Panc1 (cell line): ENCODE measurements around the gene GSDMA. TPM values are rescaled to one million over a fixed set of nuclear protein-coding genes. Genes with fewer than 3 reads are reported as not detected.

Experiments
- ATAC-seq: fragments of 200-7000 bp; cut with Tn5 transposase; 2 replicates; pipeline ENCODE4 v1.9.1; 2020; ENCODE audit warnings: mild to moderate bottlenecking, moderate library complexity
- BruUV-seq: library from RNA; stranded (reverse); fragments of 400-500 nt; replicated peaks from 2 replicates; lab custom pipeline; 2021; lab: Mats Ljungman, UMichigan
- CTCF ChIA-PET: fragments of 300-600 bp; sonication (Branson Sonifier 250); formaldehyde crosslinking; loops from one replicate; lab custom pipeline; 2022; ENCODE audit warnings: antibody characterized with exemption; lab: Charles Lee
- POLR2A ChIA-PET: fragments of 300-600 bp; sonication (Branson Sonifier 250); formaldehyde crosslinking; loops from one replicate; lab custom pipeline; 2022; ENCODE audit warnings: antibody characterized with exemption; lab: Charles Lee
- DNase-seq: peaks from one replicate; pipeline ENCODE4 v3.0.0-alpha.2; 2010; ENCODE audit warnings: low read depth, low spot score
- H3K27ac ChIP-seq: 2 replicates; pipeline ENCODE4 v1.5.1; 2011; ENCODE audit warnings: mild to moderate bottlenecking, low read length, inconsistent platforms
- H3K27me3 ChIP-seq: fragments of 200-500 bp; sonication (Bioruptor generic); 2 replicates; pipeline ENCODE4 v1.6.0; 2014; ENCODE audit warnings: low read length, inconsistent platforms; ENCODE audit not compliant: control insufficient read depth, insufficient read depth
- H3K36me3 ChIP-seq: fragments of 200-500 bp; sonication (Bioruptor generic); 2 replicates; pipeline ENCODE4 v1.5.1; 2014; ENCODE audit warnings: inconsistent platforms, mild to moderate bottlenecking, low read length, moderate library complexity; ENCODE audit not compliant: control insufficient read depth, insufficient read depth
- H3K4me1 ChIP-seq: 2 replicates; pipeline ENCODE4 v1.5.1; 2011; ENCODE audit warnings: inconsistent platforms, mild to moderate bottlenecking, low read length, moderate library complexity; ENCODE audit not compliant: control insufficient read depth, insufficient read depth
- H3K4me3 ChIP-seq, 2 experiments: 2 replicates each; pipeline ENCODE4 v1.5.1; 2011 to 2012; ENCODE audit warnings: low read depth in 2 of 2, low read length in 2 of 2, mild to moderate bottlenecking in 2 of 2, inconsistent platforms in 1 of 2, moderate library complexity in 1 of 2
- H3K9me3 ChIP-seq: fragments of 200-500 bp; sonication (Bioruptor generic); 2 replicates; pipeline ENCODE4 v1.5.1; 2014; ENCODE audit warnings: low read depth, mild to moderate bottlenecking, inconsistent platforms, low read length, moderate library complexity; ENCODE audit not compliant: control insufficient read depth, insufficient read depth
- POLR2AphosphoS5 ChIP-seq: IDR thresholded peaks from 2 replicates; pipeline ENCODE4 v1.6.1; 2012; ENCODE audit warnings: mild to moderate bottlenecking, low read depth, low read length, moderate library complexity
- REST ChIP-seq, 2 experiments: IDR thresholded peaks; 2 replicates each; pipeline ENCODE4 v1.6.1; 2011 to 2012; ENCODE audit warnings: low read depth in 2 of 2, control low read depth in 1 of 2, low read length in 1 of 2, mild to moderate bottlenecking in 1 of 2, moderate library complexity in 1 of 2; ENCODE audit not compliant: insufficient read depth in 1 of 2
- SIN3A ChIP-seq: IDR thresholded peaks from 2 replicates; pipeline ENCODE4 v1.6.1; 2012; ENCODE audit warnings: low read depth, mild to moderate bottlenecking, low read length, moderate library complexity, borderline replicate concordance; ENCODE audit not compliant: insufficient read depth
- TCF7L2 ChIP-seq: IDR thresholded peaks from 2 replicates; pipeline ENCODE4 v1.6.1; 2011; ENCODE audit warnings: mild to moderate bottlenecking, low read depth, low read length, inconsistent platforms
- in situ Hi-C: cut with HindIII; loops from 2 replicates; pipeline ENCODE4 v1.10.0; 2016; ENCODE audit warnings: low sequenced_read_pairs, low pct_unique_long_range_greater_than_20kb
- intact Hi-C: fragments of 100-400 bp; cut with micrococcal nuclease; formaldehyde crosslinking; loops from one replicate; pipeline ENCODE4 v1.10.0; 2022; ENCODE audit not compliant: unreplicated experiment
- total RNA-seq: library from RNA; stranded (reverse); gene quantifications from one replicate; pipeline ENCODE4 v1.2.1, GENCODE V29; 2021; ENCODE audit not compliant: unreplicated experiment

GSDMA gene
- total RNA-seq, 1 experiment from 2014 or later, result not detected

- no TSS peak for BruUV-seq
- H3K27ac ChIP-seq, result no peak overlapping the region
- no peaks in the 10 kb centered on the region for H3K4me1 ChIP-seq
- ATAC-seq (0 out of 2 replicates have a peak, but pooled peaks have one; percentile 20), DNase-seq (no peak)
- no peaks in the 10 kb centered on the region for H3K27me3 ChIP-seq
- POLR2A ChIA-PET, result no interaction called here
- CTCF ChIA-PET, result no interaction called here
- TF ChIP-seq SIN3A, result no peak
- no peak for TF ChIP-seq REST (IDR thresholded peaks at IDR 0.05; ENCODE audit: insufficient read depth in 1 of 2, low read depth in 2 of 2, low read length in 1 of 2)
- TF ChIP-seq TCF7L2, result no peak
- H3K36me3 ChIP-seq, result no peaks in the 10 kb centered on the region
- no peak overlapping the region for H3K4me3 ChIP-seq
- in situ Hi-C loops, result no loop called here
- H3K9me3 ChIP-seq, result no peaks in the 10 kb centered on the region
- intact Hi-C loops, result no loop called here
Observed at GRCh38 chr17:39935909-39936308, 26.9 kb upstream of the GSDMA start.

GRCh38 chr17:39937447-39937846, 25.4 kb upstream of the GSDMA start:
- ATAC-seq (no peak), DNase-seq (no peak)
- ChIA-PET CTCF (interaction anchor here (0.6 kb wide), 1 partner anchor 13 kb away, joined by 3 read pairs; no protein-coding TSS in a partner anchor), POLR2A (no interaction called here)
- no peak for TF ChIP-seq REST (IDR thresholded peaks at IDR 0.05; ENCODE audit: insufficient read depth in 1 of 2, low read depth in 2 of 2, low read length in 1 of 2)
- no peaks in the 10 kb centered on the region for H3K27me3 ChIP-seq
- no peak overlapping the region for H3K4me3 ChIP-seq
- H3K4me1 ChIP-seq, result no peaks in the 10 kb centered on the region
- in situ Hi-C loops, result no loop called here
- no TSS peak for BruUV-seq
- H3K36me3 ChIP-seq, result no peaks in the 10 kb centered on the region
- intact Hi-C loops, result no loop called here
- no peak overlapping the region for H3K27ac ChIP-seq
- no peaks in the 10 kb centered on the region for H3K9me3 ChIP-seq

- in situ Hi-C loops (no loop called here), intact Hi-C loops (no loop called here)
- no peak overlapping the region for H3K4me3 ChIP-seq
- DNase-seq, result no peak
- H3K36me3 ChIP-seq, result no peaks in the 10 kb centered on the region
- ChIA-PET POLR2A (no interaction called here), CTCF (interaction anchor here (0.6 kb wide), 2 partner anchors 14 to 126 kb away, joined by 3 read pairs; no protein-coding TSS in a partner anchor)
- no TSS peak for BruUV-seq
- no peak overlapping the region for H3K27ac ChIP-seq
- no peaks in the 10 kb centered on the region for H3K9me3 ChIP-seq
- no peaks in the 10 kb centered on the region for H3K4me1 ChIP-seq
- no peak for ATAC-seq
- H3K27me3 ChIP-seq, result no peaks in the 10 kb centered on the region
- TF ChIP-seq TCF7L2 (no peak), POLR2AphosphoS5 (no peak)
Observed at GRCh38 chr17:39938140-39938869, 24.5 kb upstream of the GSDMA start.
